Bronchial epithelial cell (primary cell): ENCODE data around the gene ZDHHC3. TPM values are rescaled to one million over a fixed set of nuclear protein-coding genes. Genes with fewer than 3 reads are reported as not detected.

ENCODE experiments used
- DNase-seq: peaks from one replicate; pipeline ENCODE4 v3.0.0-alpha.2; 2010; ENCODE audit warnings: low read depth
- FAIRE-seq: peaks from 2 replicates; lab custom pipeline; 2011; peaks lifted over from hg19 to GRCh38; lab: Jason Lieb, UNC
- H3K27me3 ChIP-seq: 2 replicates; pipeline ENCODE4 v1.5.1; 2011; ENCODE audit warnings: low read length; ENCODE audit not compliant: control insufficient read depth, insufficient read depth
- H3K36me3 ChIP-seq: 2 replicates; pipeline ENCODE4 v1.5.1; 2011; ENCODE audit warnings: low read length; ENCODE audit not compliant: control insufficient read depth, insufficient read depth
- H3K4me3 ChIP-seq: 2 replicates; pipeline ENCODE4 v1.5.1; 2011; ENCODE audit warnings: mild to moderate bottlenecking, low read depth, low read length, control low read depth
- total RNA-seq: library from RNA; depleted of rRNA; stranded (reverse); fragments of >200 nt; gene quantifications from 2 replicates; pipeline ENCODE4 v1.2.1, GENCODE V29; 2014
- TF ChIP-seq, protein P1 (sequence below): IDR thresholded peaks from 2 replicates; pipeline ENCODE4 v1.5.1; 2011; ENCODE audit warnings: mild to moderate bottlenecking, moderate library complexity, low read length, control low read depth, inconsistent platforms; ENCODE audit not compliant: insufficient read depth, severe bottlenecking

The ZDHHC3 gene
- total RNA-seq, 1 donor from 2014 or later = 62.1 TPM

DNA sequence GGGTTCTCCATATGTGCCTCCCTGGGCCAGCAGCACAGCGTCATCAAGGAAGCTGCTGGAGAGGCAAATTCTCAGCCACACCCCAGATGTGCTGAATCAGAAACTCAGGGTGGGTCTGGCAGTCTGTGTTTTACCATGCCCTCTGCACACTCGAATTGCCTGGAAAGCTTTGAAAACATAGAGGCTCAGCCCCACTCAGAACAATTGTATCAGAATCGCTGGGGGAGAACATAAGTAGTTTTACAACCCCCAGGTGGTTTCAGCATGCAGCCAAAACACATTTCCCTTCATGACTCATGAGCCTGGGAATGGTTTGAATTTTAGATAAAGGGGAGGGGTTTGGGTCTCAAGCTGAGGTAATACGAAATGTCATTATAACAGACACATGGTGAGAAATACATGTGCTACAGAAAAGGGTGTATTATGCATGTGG lies 92.0 kb downstream of the ZDHHC3 start:
- FAIRE-seq (peak; percentile 96), DNase-seq (peak; percentile 94)
- Histone ChIP-seq H3K27me3 (no peaks in the 10 kb centered on the region), H3K4me3 (no peak overlapping the region), H3K36me3 (no peaks in the 10 kb centered on the region)
- TF ChIP-seq, protein P1, sequence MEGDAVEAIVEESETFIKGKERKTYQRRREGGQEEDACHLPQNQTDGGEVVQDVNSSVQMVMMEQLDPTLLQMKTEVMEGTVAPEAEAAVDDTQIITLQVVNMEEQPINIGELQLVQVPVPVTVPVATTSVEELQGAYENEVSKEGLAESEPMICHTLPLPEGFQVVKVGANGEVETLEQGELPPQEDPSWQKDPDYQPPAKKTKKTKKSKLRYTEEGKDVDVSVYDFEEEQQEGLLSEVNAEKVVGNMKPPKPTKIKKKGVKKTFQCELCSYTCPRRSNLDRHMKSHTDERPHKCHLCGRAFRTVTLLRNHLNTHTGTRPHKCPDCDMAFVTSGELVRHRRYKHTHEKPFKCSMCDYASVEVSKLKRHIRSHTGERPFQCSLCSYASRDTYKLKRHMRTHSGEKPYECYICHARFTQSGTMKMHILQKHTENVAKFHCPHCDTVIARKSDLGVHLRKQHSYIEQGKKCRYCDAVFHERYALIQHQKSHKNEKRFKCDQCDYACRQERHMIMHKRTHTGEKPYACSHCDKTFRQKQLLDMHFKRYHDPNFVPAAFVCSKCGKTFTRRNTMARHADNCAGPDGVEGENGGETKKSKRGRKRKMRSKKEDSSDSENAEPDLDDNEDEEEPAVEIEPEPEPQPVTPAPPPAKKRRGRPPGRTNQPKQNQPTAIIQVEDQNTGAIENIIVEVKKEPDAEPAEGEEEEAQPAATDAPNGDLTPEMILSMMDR = no peak

DNA sequence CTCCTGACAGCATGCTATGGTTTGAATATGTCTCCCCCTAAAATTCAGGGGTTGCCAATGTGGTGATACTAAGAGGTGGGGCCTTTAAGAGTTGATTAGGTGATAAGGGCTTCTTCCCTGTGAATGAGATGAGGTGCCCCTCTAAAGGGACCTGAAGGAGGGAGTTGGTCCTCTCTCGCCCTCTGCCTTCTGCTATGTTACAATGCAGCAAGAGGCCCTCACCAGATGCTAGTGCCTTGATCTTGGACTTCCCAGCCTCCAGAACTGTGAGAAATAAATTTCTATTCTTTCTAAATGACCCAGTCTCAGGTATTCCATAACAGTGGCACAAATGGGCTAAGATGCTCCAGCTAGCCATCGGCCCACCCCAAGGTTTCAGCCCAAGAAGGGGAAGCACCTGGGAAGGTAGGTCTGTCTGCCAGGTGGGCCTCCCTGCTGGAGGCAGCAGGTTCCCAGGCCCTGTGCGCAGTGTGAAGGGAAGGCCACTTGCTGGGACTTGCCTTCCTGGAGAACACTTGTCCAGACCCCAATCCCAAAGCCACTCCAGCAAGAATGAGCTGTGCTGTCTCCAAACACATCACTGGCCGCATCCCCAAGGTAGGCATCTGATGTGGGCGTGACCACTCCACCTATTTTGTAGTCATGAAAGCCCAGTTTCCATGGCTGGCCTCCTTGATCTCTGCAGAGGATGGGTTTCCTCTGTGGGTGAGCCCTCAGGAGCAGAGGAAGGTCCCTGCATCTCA lies 92.6 kb downstream of the ZDHHC3 start:
- Histone ChIP-seq H3K4me3 (no peak overlapping the region), H3K36me3 (no peaks in the 10 kb centered on the region), H3K27me3 (no peaks in the 10 kb centered on the region)
- TF ChIP-seq, protein P1 = no peak
- FAIRE-seq = no peak
- DNase-seq = peak; percentile 80

DNA sequence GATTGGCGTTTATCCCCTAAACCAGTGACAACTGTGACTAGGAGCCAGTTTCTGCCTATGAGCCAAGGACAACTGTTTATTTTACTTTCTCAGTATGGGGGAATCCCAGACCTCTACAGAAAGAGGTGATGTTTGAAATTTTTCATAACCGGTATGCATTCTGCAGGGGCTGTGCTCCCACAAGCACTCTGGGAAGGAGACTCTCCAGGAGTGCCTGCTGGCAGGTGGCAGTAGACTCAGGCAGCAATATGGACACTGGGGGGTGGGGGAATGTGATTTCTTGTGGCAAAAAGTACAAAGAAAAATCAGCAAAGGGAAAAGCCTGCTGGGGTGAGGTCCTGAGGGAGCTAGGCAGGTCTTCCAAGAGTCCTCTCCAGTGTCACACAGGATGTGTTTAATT lies 95.7 kb downstream of the ZDHHC3 start:
- FAIRE-seq (no peak), DNase-seq (no peak)
- no peaks in the 10 kb centered on the region for H3K27me3 ChIP-seq
- H3K36me3 ChIP-seq = no peaks in the 10 kb centered on the region
- TF ChIP-seq, protein P1 = no peak
- no peak overlapping the region for H3K4me3 ChIP-seq

DNA sequence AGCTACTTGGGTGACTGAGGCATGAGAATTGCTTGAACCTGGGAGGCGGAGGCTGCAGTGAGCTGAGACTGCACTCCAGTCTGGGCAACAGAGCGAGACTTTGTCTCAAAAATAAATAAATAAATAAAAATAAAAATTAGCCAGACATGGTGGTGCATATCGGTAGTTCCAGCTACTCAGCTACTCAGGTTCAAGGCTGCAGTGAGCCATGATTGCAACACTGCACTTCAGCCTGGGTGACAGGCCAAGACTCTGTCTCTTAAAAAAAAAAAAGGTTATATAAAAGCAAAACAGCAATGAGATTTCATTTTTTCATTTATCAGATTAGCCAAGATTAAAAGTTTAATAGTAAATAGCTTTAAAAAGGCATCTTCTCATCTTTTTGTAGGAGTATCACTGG lies 98.6 kb downstream of the ZDHHC3 start:
- no peaks in the 10 kb centered on the region for H3K36me3 ChIP-seq
- TF ChIP-seq, protein P1 = no peak
- H3K4me3 ChIP-seq = no peak overlapping the region
- no peaks in the 10 kb centered on the region for H3K27me3 ChIP-seq
- no peak for DNase-seq
- FAIRE-seq = no peak

DNA sequence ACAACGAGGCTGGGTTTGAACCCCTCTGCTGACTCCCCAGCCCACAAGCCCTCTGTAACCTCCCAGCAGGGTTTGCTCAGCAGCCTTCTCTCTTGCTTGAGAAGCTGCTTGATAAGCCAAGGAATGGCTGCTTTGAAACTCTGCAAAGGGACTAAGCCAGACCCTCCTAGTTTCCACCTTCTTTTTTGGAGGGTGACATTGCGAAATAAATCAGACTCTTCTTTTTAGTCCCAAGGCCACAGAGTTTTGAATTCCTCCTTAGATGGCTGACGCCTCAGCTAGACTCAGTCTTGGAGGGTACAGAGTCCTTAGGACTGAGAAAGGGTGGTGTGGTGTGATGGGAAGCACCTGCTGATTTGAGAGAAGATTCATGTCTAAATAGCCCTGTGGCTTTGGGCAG lies 100.4 kb downstream of the ZDHHC3 start:
- FAIRE-seq (no peak), DNase-seq (no peak)
- Histone ChIP-seq H3K36me3 (no peaks in the 10 kb centered on the region), H3K4me3 (no peak overlapping the region), H3K27me3 (no peaks in the 10 kb centered on the region)
- TF ChIP-seq, protein P1 = no peak

Other genes starting within 250 kb of the ZDHHC3 start
- 5.5 and 6.8 TPM in 2 replicates for gene ZNF501, start 246.5 kb downstream of the ZDHHC3 start, total RNA-seq
- 11.0 and 11.3 TPM in 2 replicates for gene KIAA1143, start 214.6 kb downstream of the ZDHHC3 start, total RNA-seq
- 0.53 and 0.64 TPM in 2 replicates for gene KIF15, start 214.4 kb downstream of the ZDHHC3 start, total RNA-seq
- gene TMEM42, start 114.3 kb downstream of the ZDHHC3 start, total RNA-seq = 17.1 and 25.7 TPM in 2 replicates
- under 0.01 TPM in 2 replicates for gene TGM4, start 101.6 kb downstream of the ZDHHC3 start, total RNA-seq
- gene EXOSC7, start 70 bp upstream of the ZDHHC3 start, total RNA-seq = 60.0 and 70.3 TPM in 2 replicates
- 0.13 TPM in 1 of 2 replicates, not detected in the other for gene CLEC3B, start 50.1 kb upstream of the ZDHHC3 start, total RNA-seq
- gene CDCP1, start 170.2 kb upstream of the ZDHHC3 start, total RNA-seq = 41.3 and 64.9 TPM in 2 replicates